Stimulated activated CD4-positive, alpha-beta T cell treated with anti-CD3 and anti-CD28 coated beads, Interleukin-4, amount 100 ng/mL, for 24 hours (primary cell): Measurements from ENCODE around the gene FOXP4.

ENCODE experiments used
- DNase-seq: peaks from one replicate; pipeline ENCODE4 v3.0.0-alpha.2; 2020

The FOXP4 gene

DNA sequence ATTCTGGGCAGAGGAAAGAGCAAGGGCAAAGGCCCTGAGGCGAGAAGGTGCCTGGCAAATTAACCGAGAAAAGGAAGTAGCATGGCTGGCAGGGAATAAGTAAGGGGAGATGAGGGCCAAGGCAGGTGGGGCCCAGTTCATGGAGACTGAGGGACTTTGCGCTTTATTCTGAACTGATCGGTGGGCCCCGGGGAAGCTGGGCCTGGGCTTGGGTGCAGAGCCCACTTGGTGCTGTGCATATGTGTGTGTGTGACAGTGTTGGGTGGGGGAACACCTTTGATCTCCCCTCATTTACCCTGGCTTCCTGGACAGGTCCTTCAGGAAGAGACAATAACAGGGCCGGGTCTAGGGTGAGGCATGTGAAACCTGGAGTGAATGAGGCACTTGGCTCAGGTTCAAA is 89.2 kb downstream of the FOXP4 start:
- no peak for DNase-seq

DNA sequence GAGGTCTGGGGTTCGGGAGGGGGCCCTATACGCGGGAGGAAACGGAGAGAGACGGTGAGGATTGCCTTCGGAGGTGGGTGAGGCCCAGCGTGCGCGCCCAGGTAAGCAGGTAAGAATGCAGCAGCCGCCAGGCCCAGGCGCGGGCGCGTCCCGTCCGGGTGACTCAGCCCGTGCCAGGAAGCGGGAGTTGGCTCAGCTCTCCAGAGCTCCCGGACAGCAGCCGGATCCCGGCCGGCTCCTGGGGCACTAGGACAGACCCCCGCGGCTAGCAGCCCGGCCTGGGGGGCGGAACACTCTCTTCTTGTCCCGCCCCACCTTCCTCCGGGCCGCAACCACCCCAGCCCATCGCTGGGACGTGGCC is 90.6 kb downstream of the FOXP4 start:
- no peak for DNase-seq

DNA sequence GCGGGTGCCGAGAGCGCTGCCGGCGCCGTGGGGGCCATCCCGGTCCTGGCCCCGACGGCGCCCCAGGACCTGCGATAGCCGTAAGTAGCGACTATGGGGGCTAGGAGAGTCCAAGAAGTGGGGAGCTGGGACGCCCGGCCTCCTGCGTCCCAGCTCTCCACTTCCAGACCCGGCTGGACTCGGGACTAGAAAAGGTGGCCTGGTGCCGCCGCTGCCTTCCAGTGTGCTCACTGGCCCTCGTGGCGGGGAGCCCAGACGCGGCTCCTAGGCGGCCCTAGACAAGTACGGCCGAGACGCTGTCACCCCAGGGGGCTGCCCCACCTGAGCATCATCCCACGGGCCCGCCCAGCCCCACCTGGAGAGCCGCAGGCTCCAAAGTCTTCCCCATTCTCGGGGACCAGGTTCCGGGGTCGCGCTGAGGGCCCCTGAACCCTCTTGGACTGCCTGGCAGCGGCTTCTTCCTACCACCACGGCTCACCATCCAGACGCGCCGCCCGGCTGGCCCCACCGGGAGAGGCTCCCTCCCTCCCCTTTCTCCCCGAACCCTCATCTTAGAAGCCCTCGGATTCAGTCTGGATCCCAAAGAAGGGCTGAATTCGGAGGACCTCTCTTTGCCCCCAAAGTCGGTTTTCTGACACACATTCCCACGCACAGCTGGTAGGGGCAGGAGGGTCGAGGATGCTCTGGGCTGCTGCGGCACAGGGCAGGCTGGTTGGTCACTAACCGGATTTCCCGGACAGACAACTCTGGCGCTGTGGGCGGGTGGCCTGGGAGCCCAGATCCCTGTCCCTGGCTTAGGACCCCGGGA is 91.2 kb downstream of the FOXP4 start:
- DNase-seq: no peak

DNA sequence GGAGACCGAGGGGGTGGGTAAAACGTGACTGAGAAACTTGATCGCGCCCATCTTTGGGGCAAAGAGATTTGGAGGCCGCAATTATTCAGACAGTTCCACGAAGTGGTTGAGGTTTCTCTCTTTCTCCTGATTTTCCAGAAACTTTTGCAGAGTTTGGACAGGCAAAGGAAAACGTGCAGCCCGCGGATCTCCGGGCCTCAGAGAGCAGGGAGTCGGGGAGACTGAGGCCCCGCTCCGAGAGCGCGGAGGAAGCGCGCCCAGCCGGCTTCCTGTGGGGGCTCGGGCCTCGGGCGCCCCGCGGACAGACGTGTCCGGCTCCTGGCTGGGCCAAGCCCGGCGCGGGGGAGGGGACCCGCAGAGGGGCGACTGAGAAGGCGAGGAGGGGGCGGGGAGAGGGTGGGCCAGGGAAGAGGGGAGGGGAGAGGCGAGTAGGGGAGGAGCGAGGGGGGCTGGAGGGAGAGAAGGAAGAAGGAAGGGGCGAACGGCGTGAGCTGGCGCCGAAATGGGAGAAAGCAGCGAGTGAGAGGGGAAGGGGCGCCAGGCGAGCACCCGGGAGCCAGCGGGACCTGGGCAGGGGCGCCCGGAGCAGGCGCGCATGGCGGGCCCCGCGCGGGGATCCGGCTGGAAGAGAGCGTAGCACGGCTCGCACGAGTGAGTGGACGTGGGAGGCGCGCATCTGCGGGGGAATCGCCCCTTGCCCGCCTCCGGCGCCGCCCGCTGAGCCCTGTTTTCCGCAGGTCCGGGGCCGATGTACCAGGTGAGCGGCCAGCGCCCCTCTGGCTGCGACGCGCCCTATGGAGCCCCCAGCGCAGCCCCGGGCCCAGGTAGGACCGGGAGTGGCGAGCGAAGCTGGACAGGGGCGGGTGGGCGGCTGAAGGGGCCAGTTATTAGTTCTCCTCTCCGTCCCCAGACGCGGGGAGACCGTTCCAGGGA is 92.1 kb downstream of the FOXP4 start, which contains the start of gene MDFI:
MDFI (plus strand) TSS at position 467 of the 933 bp plus-strand sequence; CDS start at position 749, 282 bp downstream.
- DNase-seq: no peak

DNA sequence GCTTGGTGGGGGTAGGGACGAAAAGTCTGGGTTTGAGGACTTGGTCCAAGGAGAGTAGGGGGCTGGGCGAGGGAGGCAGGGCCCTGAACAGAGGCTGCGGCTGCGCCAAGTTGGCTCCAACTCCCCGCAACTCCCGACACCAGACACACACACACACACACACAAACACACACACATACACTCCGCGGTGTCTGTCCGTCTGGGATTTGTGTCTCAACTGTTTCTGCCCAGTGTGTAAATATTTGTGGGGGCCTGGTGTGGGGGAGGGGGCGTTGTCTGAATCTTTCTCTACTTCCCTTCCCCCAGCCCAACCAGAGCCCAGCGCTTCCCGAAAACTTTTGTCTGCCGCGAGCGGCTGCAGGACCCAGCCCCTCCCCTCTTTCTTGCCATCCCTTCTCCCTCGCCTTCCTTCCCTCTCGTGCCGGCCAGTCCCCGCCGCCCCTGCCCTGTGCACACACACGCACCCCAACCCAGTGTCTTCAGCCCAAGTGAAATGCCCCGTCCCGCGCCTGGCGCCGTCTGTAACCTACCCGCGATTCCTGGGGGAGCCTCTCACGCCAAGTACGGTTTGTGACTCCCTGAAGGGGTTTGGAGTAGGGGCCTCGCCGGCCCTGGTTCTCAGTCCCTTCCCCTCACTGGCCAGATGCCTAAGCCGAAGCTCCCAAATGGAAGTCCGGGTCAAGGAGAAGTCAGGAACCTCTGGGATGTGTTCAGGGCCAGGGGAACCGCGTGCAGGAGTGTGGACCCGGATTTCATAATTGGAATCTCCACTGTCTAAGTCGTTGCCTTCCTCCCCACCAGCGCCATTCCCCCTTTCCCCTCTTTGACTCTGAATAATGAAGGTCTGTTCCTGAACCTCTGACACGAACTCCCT is 93.0 kb downstream of the FOXP4 start:
- DNase-seq: no peak

DNA sequence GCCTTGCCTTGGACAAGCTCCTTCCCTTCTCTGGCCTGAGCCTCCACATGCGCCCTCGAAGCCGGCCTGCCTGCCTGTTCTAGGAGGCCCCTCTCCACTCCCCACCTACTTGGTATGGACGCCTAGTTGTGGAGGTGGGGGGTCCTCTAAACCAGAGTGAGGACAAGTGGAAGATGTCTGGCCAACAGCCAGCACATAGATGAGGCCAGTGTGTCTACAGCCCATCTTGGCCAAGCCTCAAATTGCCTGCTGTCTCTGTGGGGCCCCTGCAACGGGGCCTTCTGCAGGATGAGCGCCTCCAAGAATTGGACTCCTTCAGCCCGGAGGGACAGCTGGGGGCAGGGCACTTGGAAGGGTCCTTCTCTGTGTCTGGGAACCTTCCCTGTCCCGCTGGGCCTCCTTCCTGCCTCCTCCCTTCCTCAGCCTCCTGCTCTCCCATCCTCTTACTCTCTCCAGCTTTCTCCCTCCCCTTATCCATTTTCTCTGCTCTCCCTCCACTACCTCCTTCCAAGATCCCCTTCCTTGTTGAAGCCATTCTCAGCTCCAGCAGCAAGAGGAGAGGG is 93.7 kb downstream of the FOXP4 start:
- no peak for DNase-seq

DNA sequence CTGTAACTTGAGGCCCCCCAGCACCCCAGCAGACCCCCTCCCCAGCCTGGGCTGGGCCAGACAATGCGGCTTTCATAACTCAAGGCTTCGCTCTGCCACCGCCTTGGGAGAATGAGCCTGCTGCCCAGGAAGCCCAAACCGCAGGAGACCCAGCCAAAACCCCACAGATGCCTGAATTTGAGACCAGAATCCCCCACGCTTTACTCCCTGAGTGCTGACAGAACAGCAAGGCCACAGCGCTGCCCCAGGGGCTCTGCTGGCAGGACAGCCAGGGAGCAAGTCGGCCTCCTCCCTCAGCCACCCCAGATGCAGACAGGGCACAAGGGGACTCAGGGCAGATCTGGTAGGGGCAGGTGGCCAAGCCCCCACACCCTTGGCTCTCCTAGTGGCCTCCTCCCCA is 94.2 kb downstream of the FOXP4 start:
- DNase-seq: no peak

DNA sequence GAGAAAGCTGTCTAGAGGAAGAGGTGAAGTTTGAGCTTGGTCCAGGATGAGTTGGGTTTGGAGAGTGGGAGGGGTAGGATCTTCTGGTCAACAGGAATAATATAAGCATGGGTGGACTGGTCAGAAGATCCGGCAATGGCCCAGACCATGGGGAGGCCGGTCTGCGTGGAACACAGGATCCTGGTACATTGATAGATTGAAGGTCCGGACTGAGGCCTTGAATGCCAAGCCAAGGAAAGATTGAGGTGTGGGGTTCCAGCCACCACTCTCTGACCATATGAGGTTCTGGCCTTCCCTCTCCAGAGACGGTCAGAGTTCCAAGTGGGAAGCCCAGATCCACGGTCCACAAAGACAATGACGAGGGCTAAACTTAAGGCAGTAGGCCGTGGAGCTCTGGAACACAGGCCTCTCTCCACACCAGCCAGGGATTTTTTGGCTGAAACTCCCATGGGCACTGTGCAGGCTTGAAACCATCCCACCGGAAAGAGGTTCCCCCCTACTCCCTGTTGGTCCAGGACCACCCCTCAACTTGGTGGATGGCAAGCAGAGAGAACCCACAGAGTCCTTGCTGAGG is 95.3 kb downstream of the FOXP4 start:
- no peak for DNase-seq

DNA sequence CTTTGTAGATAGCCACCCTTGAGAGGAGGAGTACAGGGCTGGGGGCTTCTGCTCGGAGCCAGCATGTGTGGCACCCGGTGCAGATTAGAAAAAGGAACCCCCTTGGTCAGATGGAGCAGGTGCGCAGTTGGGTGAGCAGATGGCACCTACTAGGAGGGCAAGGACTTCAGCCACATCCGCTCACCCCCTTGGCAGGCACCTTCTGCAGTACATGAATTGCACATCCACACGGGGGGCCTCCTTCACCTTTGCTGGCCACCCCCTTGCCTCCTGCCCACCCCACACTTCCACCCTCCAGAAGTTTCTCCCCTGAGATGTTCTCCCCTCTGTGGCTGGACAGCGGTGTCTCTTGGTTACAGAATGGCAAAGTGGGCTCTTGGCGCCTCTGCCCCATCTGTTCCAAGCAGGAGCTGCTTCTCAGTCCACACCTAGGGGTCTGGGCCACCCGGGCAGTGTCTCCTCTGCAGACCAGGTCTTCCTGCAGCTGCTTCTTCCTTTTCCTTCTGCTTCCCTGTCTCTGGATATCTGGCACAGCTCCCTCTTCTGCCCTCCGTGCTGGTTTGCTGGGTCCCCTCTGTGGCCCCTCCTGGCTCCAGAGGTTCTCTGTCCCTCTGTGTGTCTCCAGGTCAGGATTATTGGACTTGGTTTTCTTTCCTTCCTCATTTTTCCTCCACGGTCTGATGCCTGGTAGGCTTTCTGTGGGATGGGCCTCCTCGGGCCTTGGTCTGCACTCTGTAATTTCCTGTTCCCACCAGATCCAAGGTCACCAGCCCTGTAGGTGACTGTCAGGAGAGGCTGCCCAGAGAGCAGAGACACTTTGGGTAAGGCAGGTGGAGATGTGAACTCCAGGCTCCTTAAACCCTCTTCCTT is 96.1 kb downstream of the FOXP4 start:
- DNase-seq: no peak

DNA sequence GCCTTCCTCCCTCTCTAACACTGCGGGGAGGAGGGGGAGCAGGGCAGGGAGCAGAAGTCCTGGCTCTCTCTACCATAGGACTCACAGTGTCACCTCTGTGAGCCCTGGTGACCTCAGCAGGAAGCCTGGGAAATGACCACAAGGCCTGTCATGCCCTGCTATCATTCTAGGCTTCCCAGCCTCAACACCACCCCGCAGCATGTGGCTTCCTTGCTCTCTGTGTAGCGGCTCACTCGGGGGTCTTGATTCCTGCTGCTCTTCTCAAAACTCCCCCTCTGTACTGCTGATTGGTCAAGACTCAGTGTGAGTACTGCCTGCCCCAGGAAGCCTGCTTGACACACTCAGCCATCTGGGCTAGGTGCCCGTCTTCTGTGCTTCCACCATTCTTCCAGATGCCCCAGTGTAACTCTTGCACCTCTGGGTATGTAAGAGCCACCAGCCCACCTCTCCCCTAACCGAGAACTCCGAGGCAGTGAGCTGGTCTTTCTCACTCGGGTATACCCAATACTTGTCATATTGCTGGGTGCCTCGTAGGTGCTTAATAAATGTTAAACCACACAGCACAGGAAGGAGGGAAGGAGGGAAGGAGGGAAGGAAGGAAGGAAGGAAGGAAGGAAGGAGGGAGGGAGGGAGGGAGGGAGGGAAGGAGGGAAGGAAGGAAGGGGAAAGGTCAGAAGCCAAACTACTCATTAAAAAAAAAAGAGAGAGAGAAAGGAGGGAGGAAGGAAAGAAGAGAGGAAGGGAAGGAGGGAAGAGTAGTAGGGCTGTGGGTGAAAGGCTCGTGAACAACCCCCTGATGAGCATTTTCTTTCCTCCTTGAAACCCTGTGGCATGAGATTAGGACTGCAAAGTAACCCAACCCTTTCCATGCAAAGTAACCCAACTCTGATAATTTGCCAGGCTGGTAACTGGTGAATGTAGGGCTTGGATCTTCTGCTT is 97.0 kb downstream of the FOXP4 start:
- no peak for DNase-seq

DNA sequence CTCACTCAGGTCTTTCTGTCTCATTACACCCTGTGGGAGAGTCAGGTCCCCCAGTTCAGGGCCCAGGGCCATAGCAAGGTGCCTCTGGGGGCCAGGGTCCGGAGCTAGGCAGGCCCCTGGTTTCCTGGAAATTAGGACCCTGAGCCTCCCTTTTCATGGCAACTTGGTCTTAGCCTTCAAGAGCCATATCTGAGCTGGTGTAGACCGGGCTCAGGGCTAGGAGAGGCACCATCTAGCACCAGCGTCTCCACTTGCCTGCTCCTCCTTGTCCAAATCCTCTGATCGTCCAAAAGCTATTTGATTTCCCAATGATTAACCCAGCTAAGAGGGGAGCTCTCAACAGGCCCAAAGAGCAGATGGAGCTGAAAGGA is 97.7 kb downstream of the FOXP4 start:
- DNase-seq: no peak

DNA sequence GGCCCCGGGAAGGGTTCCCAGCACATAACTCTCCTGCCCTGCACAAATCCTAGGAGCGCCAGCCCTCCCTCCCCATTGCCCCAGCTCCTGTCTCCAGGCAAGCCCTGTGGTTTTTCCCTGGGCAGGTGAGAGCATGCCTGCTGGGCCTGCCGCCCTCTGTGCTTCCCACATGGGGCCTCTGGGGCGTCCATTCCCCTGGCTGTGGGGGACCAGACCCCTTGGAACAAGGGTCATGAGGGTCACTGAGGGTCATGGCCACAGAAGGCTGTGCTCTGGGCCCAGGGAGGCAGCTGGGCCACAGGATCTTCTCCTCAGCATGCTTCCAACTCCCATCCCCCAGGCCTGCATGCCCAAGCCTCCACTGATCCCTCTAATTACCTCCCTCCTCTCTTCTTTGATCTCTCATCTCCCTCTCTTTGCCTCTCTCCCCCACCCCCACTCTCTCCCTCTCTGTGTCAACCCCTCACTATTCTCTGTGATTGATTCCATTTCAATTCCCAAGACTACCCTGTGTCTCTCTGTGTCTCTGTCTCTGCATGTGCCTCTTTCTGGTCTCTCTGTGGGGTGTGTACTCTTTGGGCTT is 98.2 kb downstream of the FOXP4 start:
- DNase-seq: no peak

DNA sequence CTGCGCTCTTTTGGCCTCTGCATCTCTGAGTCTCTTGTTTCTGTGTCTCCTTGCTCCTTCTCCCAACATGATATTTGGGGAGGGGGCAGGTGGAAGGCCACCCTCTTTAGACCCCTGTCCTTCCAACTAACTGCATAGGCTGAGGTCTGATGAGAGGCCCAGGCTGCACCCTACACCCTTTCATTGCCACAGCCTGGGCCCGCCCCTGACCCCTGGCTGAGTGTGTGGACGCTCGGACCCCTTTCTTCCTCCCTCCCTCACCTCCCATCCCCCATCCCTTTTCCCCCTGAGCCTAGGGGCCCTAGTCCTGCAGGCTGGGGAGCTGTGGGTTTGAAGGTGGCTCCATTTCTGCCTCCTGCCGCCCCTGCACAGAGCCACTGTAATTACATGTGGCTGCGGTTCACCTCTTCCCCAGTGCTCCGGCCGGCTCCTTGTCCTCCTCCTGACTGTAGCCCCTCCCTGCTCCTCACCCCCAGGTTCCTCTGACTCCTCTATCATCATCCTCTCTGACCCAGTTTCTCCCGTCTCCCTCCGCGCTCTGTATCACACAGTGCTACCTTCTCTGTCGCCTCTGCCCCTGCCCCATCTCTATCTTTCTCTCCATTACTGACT is 98.9 kb downstream of the FOXP4 start:
- no peak for DNase-seq

DNA sequence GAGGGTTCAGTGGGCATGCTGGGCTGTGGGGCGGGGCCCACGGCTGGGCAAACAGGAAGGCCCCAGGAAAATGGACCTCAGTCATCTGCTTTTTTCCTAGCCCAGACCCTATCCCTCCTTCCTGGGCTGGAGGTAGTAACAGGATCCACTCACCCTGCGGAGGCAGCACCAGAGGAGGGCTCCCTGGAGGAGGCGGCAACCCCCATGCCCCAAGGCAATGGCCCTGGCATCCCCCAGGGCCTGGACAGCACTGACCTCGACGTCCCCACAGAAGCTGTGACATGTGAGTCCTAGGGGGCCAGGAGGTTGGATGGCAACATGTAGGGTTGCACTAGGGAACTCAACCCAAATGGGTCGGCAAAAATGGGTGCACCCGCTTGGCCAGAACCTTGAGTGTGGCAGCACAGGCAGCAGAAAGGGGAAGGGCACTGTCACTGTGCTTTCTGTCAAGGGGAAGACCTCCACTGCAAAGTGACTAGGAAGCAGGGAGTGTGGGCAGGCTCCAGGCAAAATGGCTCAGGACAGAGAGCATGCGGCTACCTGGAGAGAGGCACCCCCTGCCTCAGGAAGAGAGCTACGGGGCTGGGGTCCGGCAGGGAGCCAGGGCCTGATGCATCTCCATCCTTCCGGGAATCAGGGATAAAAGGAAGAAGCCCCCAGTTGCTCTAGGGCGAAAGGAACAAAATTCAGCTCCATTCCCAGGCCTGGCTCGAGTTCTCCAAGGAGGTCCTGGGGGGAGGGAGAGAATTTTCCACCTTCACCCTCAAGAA is 100.0 kb downstream of the FOXP4 start:
- DNase-seq: no peak

DNA sequence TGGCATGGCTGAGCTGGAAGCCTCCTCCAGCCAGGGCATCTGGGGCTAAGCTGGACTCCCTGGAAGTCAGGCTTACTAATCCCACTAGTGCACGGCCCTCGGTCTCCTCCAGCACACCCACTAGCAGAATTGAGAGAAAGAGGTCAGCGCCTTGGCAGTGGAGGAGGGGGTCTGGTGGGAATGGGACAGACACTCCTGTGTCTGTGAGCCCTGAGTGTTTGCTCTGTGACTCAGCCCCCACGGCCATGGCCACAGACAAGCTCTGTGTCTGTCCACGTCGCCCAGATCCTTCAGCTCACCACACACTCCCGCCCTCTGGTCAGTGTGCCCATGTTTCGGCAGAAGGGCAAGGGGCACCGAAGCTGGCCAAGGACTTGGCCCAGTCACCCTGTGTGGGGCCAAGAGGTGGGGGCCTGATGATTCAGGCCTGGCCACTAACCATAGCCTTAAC is 100.9 kb downstream of the FOXP4 start:
- no peak for DNase-seq

DNA sequence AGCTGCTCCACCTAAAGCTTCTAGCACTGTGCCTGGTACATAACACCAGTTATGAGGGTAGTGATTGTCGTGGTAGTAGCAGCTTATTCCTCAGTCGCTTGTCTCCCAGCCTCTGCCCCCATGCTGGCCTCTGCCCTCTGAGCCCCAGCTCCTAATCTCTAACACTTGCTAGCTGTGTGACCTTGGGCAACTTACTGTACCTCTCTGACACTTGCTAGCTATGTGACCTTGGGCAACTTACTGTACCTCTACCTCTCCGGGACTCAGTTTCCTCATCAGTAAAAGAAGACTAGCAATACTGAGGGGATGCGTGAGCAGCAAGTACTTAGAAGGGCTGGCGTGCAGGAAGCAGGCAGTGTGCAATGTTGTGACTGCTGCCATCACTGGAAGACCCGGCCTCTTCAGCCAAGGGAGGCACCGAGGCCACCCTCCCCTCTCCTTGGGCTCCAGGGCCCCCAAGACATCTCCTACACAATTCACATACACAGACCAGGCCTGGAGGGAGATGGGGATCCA is 101.9 kb downstream of the FOXP4 start:
- DNase-seq: no peak

DNA sequence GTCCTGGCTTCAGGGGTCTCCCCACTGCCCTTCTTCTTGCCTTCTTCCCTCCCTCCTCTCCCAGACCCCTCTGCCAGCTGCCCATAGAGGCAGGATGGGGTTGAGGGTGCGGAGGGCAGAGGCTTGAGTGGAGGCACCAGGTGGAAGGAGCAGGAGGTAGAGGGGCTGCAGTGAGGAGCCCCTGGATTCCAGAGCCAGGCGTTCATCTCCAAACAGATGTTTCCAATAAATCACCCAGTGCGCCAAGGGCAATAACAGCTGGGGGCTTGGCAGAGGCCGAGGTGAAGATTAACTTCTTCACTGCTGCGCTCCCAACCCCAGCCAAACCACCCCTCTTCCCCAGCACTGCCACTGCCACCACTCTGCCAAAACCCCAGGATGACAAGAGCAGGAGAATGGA is 102.7 kb downstream of the FOXP4 start:
- DNase-seq: no peak

DNA sequence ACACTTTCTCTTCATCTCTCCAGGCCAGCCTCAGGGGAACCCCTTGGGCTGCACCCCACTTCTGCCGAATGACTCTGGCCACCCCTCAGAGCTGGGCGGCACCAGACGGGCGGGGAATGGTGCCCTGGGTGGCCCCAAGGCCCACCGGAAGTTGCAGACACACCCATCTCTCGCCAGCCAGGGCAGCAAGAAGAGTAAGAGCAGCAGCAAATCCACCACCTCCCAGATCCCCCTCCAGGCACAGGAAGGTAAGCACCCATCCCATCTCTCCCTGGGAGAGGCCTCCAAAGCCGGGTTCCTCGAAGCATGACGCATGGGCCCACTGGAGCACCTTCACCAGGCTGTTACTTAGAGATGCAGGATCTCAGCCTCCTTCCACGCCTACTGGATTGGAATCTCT is 103.4 kb downstream of the FOXP4 start:
- DNase-seq: no peak
